GM10266 (cell line): Measurements from ENCODE around the gene BEND6.
A peak's percentile ranks its signal among the peaks of the same experiment; 100 is the strongest.

Experiments used
- DNase-seq: peaks from one replicate; pipeline ENCODE4 v3.0.0; 2012; ENCODE audit errors: extremely low spot score
- CTCF ChIP-seq: IDR thresholded peaks from 2 replicates; pipeline ENCODE4 v1.5.1; 2012; ENCODE audit warnings: mild to moderate bottlenecking, low read depth; ENCODE audit not compliant: control insufficient read depth, insufficient read depth; ENCODE audit errors: missing control alignments

The BEND6 gene

GRCh38 chr6:56959938-56960337 lies 5.0 kb downstream of the BEND6 start:
- no peak for TF ChIP-seq CTCF
- DNase-seq, result no peak

GRCh38 chr6:56961151-56961550 lies 6.2 kb downstream of the BEND6 start:
- peak; percentile 18 for TF ChIP-seq CTCF
- DNase-seq, result no peak

GRCh38 chr6:56962441-56962840 lies 7.5 kb downstream of the BEND6 start:
- TF ChIP-seq CTCF, result no peak
- no peak for DNase-seq

GRCh38 chr6:56963043-56963442 lies 8.1 kb downstream of the BEND6 start:
- no peak for TF ChIP-seq CTCF
- DNase-seq, result no peak

GRCh38 chr6:56963793-56964192 lies 8.9 kb downstream of the BEND6 start:
- TF ChIP-seq CTCF, result no peak
- no peak for DNase-seq

- no peak for TF ChIP-seq CTCF
- DNase-seq, result no peak
Observed at GRCh38 chr6:56965126-56965525, 10.2 kb downstream of the BEND6 start.

GRCh38 chr6:56970849-56971248 lies 15.9 kb downstream of the BEND6 start:
- no peak for DNase-seq
- no peak for TF ChIP-seq CTCF
